ENCODE data around the gene CMTM7. TPM values are rescaled to one million over a fixed set of nuclear protein-coding genes. Genes with fewer than 3 reads are reported as not detected.
A peak's percentile ranks its signal among the peaks of the same experiment; 100 is the strongest.

The CMTM7 gene
- total RNA-seq, 1 experiment from 2014 or later: 131 TPM

GRCh38 chr3:32404714-32405113, 13.1 kb downstream of the CMTM7 start:
- BruUV-seq (replicated peaks): no TSS peak
- TF ChIP-seq CTCF (IDR thresholded peaks at IDR 0.05; ENCODE audit: unreplicated experiment): no peak
- H3K27me3 Mint-ChIP-seq (ENCODE audit: unreplicated experiment): no peaks in the 10 kb centered on the region
- intact Hi-C loops (cut with micrococcal nuclease; ENCODE audit: unreplicated experiment): loop anchor here (5.0 kb wide), 1 partner anchor 63 kb away; no protein-coding TSS in a partner anchor
- H3K9me3 Mint-ChIP-seq (ENCODE audit: low read depth, unreplicated experiment): no peaks in the 10 kb centered on the region
- H3K36me3 Mint-ChIP-seq (ENCODE audit: insufficient read depth, unreplicated experiment): peaks cover 71% of the 10 kb centered on the region
- H3K4me3 Mint-ChIP-seq (ENCODE audit: low read depth, unreplicated experiment): no peak overlapping the region
- no peak for DNase-seq
- H3K27ac Mint-ChIP-seq (ENCODE audit: unreplicated experiment): peak overlapping the region; percentile 98
- CTCF ChIA-PET: no interaction called here
- peaks cover 83% of the 10 kb centered on the region for H3K4me1 Mint-ChIP-seq (ENCODE audit: low read depth, unreplicated experiment)

DNA sequence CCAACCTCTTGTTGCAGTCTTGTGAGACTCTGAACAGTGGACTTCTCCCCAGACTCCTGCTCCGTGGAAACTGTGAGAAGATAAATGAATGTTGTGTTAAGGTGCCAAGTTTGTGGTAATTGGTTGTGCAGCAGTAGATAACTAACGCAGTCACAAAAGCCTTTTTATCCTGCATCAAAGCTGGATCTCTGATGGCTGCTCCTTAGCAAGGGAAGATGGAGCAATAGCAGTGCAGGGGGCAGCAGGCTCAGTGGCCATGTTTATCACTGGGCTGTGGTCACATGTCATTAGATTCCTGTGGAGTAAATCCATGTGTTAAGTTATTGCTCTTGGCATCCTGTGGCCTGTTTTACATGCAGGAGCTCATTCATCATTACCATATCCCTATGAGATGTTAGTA, 13.5 kb downstream of the CMTM7 start:
- Mint-ChIP-seq H3K36me3 (ENCODE audit: insufficient read depth, unreplicated experiment) (peaks cover 73% of the 10 kb centered on the region), H3K27ac (ENCODE audit: unreplicated experiment) (peak overlapping the region; percentile 98), H3K4me1 (ENCODE audit: low read depth, unreplicated experiment) (peaks cover 84% of the 10 kb centered on the region), H3K4me3 (ENCODE audit: low read depth, unreplicated experiment) (no peak overlapping the region), H3K9me3 (ENCODE audit: low read depth, unreplicated experiment) (no peaks in the 10 kb centered on the region), H3K27me3 (ENCODE audit: unreplicated experiment) (no peaks in the 10 kb centered on the region)
- TF ChIP-seq CTCF (IDR thresholded peaks at IDR 0.05; ENCODE audit: unreplicated experiment): no peak
- DNase-seq: no peak
- CTCF ChIA-PET: no interaction called here
- intact Hi-C loops (cut with micrococcal nuclease; ENCODE audit: unreplicated experiment): loop anchor here (5.0 kb wide), 1 partner anchor 62 kb away; no protein-coding TSS in a partner anchor
- BruUV-seq (replicated peaks): no TSS peak

DNA sequence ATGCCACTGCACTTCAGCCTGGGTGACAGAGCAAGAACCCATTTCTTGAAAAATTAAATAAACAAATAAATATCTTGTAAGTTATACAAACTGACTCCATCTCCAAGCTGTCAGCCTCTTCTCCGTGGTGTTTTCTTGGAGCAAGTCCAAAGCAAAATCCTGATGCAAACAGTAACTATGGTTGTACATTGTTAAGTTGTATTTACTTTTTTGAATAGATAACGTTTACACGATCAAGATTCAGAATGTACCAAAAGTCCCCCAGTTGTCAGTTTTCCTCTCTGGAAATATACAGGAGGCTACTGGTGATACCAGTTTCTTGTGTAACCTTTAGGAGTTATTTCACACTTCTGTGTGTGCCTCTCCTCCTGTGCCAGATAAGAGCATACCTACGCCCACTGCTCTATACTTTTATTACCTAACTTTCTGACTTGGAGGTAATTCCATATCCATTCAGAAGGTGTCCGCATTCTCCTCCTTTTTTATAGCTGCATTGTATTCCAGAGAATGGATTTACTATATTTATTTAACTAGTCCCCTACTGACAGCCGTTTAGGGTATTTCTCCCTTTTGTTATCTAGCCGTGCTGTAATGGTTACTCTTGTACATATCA, 14.2 kb downstream of the CMTM7 start:
- peak overlapping the region; percentile 66 for H3K27ac Mint-ChIP-seq (ENCODE audit: unreplicated experiment)
- H3K4me1 Mint-ChIP-seq (ENCODE audit: low read depth, unreplicated experiment): peaks cover 84% of the 10 kb centered on the region
- CTCF ChIA-PET: interaction anchor here (0.6 to 1.5 kb wide), 3 partner anchors 64 to 77 kb away, joined by 3 to 8 read pairs (median 3); no protein-coding TSS in a partner anchor
- intact Hi-C loops (cut with micrococcal nuclease; ENCODE audit: unreplicated experiment): loop anchor here (5.0 kb wide), 1 partner anchor 61 kb away; no protein-coding TSS in a partner anchor
- no peak for DNase-seq
- no TSS peak for BruUV-seq (replicated peaks)
- no peaks in the 10 kb centered on the region for H3K27me3 Mint-ChIP-seq (ENCODE audit: unreplicated experiment)
- no peak for TF ChIP-seq CTCF (IDR thresholded peaks at IDR 0.05; ENCODE audit: unreplicated experiment)
- H3K9me3 Mint-ChIP-seq (ENCODE audit: low read depth, unreplicated experiment): no peaks in the 10 kb centered on the region
- H3K4me3 Mint-ChIP-seq (ENCODE audit: low read depth, unreplicated experiment): peak overlapping the region; percentile 23
- H3K36me3 Mint-ChIP-seq (ENCODE audit: insufficient read depth, unreplicated experiment): peaks cover 70% of the 10 kb centered on the region

DNA sequence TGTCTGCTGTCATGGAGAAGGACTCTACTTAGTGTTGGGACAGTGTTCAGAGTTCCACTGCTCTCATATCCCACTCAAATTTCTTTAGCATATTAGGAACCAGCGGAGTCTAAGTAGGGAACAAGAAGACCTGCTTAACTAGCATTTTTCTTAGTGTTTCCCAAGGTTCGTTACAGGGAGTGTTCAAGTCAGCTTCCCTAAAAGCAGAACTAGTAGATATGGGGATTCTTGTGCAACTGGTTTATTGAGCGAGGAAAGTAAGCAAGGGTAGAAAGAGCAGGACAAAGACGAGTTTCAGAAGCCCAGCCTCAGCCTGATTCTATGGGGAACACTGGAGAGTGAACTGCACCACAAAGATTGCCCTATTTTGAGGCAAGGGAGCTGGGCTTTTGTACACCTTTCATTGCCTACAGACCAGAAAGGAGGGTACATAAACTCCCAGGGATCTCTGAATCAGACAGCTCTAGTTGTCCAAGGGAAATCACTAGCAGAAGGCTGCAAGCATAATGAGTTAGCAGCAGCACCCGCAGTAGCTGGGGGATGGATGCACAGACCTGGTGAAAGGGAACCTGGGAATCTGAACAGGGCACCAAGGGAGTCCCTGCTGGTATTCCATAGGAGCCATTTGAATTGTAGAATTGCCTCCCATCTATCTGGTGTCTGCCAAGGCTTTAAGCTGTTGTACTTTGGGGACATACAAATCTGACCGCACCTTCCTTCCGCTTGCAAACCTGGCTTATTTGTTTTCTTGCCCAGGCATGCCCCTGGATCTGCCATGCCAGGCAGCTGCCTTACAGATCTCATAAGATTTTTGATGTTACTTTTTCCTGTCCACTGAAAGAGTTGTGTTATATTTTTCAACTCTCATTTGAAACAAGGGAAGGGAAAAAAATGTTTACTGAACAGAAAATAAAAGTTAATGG, 15.1 kb downstream of the CMTM7 start:
- no peak for TF ChIP-seq CTCF (IDR thresholded peaks at IDR 0.05; ENCODE audit: unreplicated experiment)
- peak overlapping the region; percentile 23 for H3K4me3 Mint-ChIP-seq (ENCODE audit: low read depth, unreplicated experiment)
- no peaks in the 10 kb centered on the region for H3K27me3 Mint-ChIP-seq (ENCODE audit: unreplicated experiment)
- no peaks in the 10 kb centered on the region for H3K9me3 Mint-ChIP-seq (ENCODE audit: low read depth, unreplicated experiment)
- peaks cover 86% of the 10 kb centered on the region for H3K4me1 Mint-ChIP-seq (ENCODE audit: low read depth, unreplicated experiment)
- intact Hi-C loops (cut with micrococcal nuclease; ENCODE audit: unreplicated experiment): loop anchor here (5.0 kb wide), 1 partner anchor 61 kb away; no protein-coding TSS in a partner anchor
- H3K27ac Mint-ChIP-seq (ENCODE audit: unreplicated experiment): peak overlapping the region; percentile 66
- BruUV-seq (replicated peaks): no TSS peak
- peaks cover 69% of the 10 kb centered on the region for H3K36me3 Mint-ChIP-seq (ENCODE audit: insufficient read depth, unreplicated experiment)
- CTCF ChIA-PET: interaction anchor here (1.0 to 1.5 kb wide), 2 partner anchors 63 to 67 kb away, joined by 3 to 8 read pairs; no protein-coding TSS in a partner anchor
- DNase-seq: no peak
